HUES48 (cell line): Measurements from ENCODE around the gene PEAR1.

Experiments used
- H3K27ac ChIP-seq: one replicate; pipeline ENCODE4 v1.7.0; 2013; ENCODE audit warnings: low read depth, low read length, inconsistent platforms
- H3K27me3 ChIP-seq: 2 replicates; pipeline ENCODE4 v1.6.1; 2013; ENCODE audit warnings: mild to moderate bottlenecking, low read length; ENCODE audit not compliant: control insufficient read depth, insufficient read depth
- H3K36me3 ChIP-seq: 2 replicates; pipeline ENCODE4 v1.6.1; 2013; ENCODE audit warnings: low read length; ENCODE audit not compliant: control insufficient read depth, insufficient read depth
- H3K4me1 ChIP-seq: 2 replicates; pipeline ENCODE4 v1.6.1; 2013; ENCODE audit warnings: mild to moderate bottlenecking, low read length; ENCODE audit not compliant: control insufficient read depth, insufficient read depth
- H3K4me3 ChIP-seq: 2 replicates; pipeline ENCODE4 v1.5.1; 2013; ENCODE audit warnings: mild to moderate bottlenecking, low read depth, low read length
- H3K9ac ChIP-seq: 2 replicates; pipeline ENCODE4 v1.6.1; 2013; ENCODE audit warnings: mild to moderate bottlenecking, low read depth, low read length, moderate library complexity
- H3K9me3 ChIP-seq: 2 replicates; pipeline ENCODE4 v1.6.1; 2013; ENCODE audit warnings: low read length; ENCODE audit not compliant: control insufficient read depth, insufficient read depth

Gene PEAR1

DNA sequence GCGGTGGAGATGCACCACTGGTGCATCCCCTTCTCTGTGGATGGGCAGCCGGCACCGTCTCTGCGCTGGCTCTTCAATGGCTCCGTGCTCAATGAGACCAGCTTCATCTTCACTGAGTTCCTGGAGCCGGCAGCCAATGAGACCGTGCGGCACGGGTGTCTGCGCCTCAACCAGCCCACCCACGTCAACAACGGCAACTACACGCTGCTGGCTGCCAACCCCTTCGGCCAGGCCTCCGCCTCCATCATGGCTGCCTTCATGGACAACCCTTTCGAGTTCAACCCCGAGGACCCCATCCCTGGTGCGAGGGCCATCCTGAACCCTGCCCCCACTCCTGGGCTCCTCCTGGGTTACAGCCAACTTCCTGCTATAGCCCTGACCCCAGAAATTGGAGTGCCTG, 19.9 kb upstream of the PEAR1 start:
- H3K4me1 ChIP-seq: peaks cover 5% of the 10 kb centered on the region; the same call in 1 of the 2 replicates
- H3K9me3 ChIP-seq: no peaks in the 10 kb centered on the region
- no peak overlapping the region for H3K4me3 ChIP-seq
- peaks cover 39% of the 10 kb centered on the region for H3K27me3 ChIP-seq
- H3K36me3 ChIP-seq: no peaks in the 10 kb centered on the region
- no peak overlapping the region for H3K9ac ChIP-seq
- H3K27ac ChIP-seq: no peak overlapping the region

DNA sequence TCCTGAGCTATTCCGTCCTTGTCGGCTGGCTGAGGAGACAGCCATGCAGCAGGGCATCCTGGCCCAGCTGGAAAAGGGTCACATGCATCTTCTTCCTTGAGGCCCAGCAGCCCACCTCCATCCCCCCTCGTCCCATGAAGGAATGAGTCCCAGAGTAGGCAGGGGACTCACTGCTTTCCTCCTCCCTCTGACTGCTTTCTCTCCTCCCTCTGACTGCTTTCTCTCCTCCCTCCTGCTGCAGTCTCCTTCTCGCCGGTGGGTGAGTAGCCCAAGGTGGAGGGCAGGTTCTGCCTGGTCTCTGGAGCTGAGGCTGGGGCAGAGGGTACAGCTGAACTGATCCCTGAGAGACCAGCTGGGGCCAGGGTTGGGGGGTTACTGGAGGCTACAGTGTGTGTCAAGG, 19.4 kb upstream of the PEAR1 start:
- Histone ChIP-seq H3K36me3 (no peaks in the 10 kb centered on the region), H3K4me3 (no peak overlapping the region), H3K9me3 (no peaks in the 10 kb centered on the region), H3K27ac (no peak overlapping the region), H3K4me1 (peaks cover 5% of the 10 kb centered on the region; the same call in 1 of the 2 replicates), H3K9ac (no peak overlapping the region), H3K27me3 (peaks cover 44% of the 10 kb centered on the region)

DNA sequence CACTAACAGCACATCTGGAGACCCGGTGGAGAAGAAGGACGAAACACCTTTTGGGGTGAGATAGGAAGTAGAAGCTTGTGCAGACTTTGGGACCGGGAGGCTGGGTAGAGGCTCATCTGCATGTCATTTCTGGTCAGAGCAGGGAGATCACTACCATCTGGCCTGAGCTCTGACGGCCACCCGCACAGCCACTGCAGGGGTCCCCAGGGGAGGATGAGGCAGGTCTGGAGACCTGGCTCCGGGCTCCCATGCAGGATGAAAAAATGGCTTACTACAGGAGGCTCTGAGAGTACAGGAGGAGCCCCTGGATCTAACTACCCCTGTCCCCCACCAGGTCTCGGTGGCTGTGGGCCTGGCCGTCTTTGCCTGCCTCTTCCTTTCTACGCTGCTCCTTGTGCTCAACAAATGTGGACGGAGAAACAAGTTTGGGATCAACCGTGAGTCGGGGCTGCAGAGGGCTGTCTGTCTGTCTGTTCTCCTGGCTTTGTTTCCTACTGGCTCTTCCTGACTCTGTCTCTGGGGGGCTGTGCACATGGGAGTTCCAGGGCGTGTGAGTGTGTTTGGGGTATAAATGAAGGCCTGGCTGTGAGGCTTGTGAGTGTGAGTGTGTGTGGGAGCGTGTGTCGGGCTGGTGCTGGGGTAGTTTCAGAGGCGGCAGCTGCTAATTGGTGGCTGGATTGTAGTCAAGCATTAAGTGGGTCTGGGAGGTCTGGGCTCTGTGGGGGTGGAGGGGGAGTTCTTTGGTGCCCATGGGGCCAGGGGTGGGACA, 18.8 kb upstream of the PEAR1 start:
- H3K9me3 ChIP-seq: no peaks in the 10 kb centered on the region

DNA sequence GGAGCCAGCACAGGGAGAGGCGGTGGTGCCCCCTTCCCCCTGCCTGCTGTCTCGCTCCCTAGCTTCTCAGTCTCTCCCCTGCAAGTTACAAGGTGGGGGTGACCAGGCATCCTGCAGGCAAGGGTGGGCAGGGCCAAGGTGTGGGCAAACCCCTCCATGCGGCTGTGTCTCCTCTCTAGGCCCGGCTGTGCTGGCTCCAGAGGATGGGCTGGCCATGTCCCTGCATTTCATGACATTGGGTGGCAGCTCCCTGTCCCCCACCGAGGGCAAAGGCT, 18.2 kb upstream of the PEAR1 start:
- no peaks in the 10 kb centered on the region for H3K36me3 ChIP-seq

More for the DNA sequence above, 18.8 kb upstream of the PEAR1 start:
- Histone ChIP-seq H3K36me3 (no peaks in the 10 kb centered on the region), H3K4me3 (no peak overlapping the region), H3K4me1 (peaks cover 5% of the 10 kb centered on the region; the same call in 1 of the 2 replicates), H3K27me3 (peaks cover 44% of the 10 kb centered on the region), H3K9ac (no peak overlapping the region), H3K27ac (no peak overlapping the region)

GRCh38 chr1:156876281-156876680, 17.2 kb upstream of the PEAR1 start:
- H3K4me1 ChIP-seq: peaks cover 5% of the 10 kb centered on the region; the same call in 1 of the 2 replicates
- H3K27me3 ChIP-seq: peaks cover 43% of the 10 kb centered on the region

More for the DNA sequence above, 18.2 kb upstream of the PEAR1 start:
- Histone ChIP-seq H3K27ac (no peak overlapping the region), H3K9ac (no peak overlapping the region), H3K9me3 (no peaks in the 10 kb centered on the region), H3K4me3 (no peak overlapping the region), H3K27me3 (peaks cover 43% of the 10 kb centered on the region), H3K4me1 (peaks cover 5% of the 10 kb centered on the region; the same call in 1 of the 2 replicates)

GRCh38 chr1:156877433-156878170, 15.9 kb upstream of the PEAR1 start:
- no peak overlapping the region for H3K9ac ChIP-seq
- H3K27me3 ChIP-seq: peaks cover 43% of the 10 kb centered on the region
- no peak overlapping the region for H3K4me3 ChIP-seq
- no peaks in the 10 kb centered on the region for H3K36me3 ChIP-seq
- H3K4me1 ChIP-seq: peaks cover 5% of the 10 kb centered on the region; the same call in 1 of the 2 replicates
- H3K9me3 ChIP-seq: no peaks in the 10 kb centered on the region
- no peak overlapping the region for H3K27ac ChIP-seq

More at GRCh38 chr1:156876281-156876680, 17.2 kb upstream of the PEAR1 start:
- Histone ChIP-seq H3K27ac (no peak overlapping the region), H3K9ac (no peak overlapping the region), H3K36me3 (no peaks in the 10 kb centered on the region), H3K4me3 (no peak overlapping the region), H3K9me3 (no peaks in the 10 kb centered on the region)

GRCh38 chr1:156879876-156880275, 13.6 kb upstream of the PEAR1 start:
- Histone ChIP-seq H3K36me3 (no peaks in the 10 kb centered on the region), H3K27ac (no peak overlapping the region), H3K27me3 (peaks cover 54% of the 10 kb centered on the region), H3K4me1 (peaks cover 12% of the 10 kb centered on the region; the same call in 1 of the 2 replicates), H3K9ac (no peak overlapping the region), H3K9me3 (no peaks in the 10 kb centered on the region), H3K4me3 (no peak overlapping the region)

DNA sequence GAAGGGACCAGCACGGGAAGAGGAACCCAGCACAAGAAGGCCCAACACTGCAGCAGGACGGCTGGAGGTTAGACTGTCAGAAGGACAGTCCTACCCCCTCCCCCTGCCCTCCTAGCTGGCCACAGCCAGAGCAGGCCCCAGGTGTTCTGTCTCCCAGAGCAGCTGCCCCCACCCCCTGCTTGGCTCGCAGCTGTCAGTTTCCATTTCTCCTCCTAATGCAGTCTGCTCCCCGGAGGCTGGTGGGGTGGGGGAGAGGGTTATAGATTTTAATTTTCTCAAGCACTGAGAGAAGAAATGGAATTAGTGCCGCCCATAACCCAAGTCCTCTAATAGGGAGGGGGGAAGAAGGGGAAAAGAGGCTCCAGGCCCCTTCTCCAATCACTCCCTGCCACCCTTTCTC, 13.0 kb upstream of the PEAR1 start:
- H3K4me3 ChIP-seq: no peak overlapping the region
- no peak overlapping the region for H3K9ac ChIP-seq
- H3K4me1 ChIP-seq: peaks cover 18% of the 10 kb centered on the region; the same call in 1 of the 2 replicates
- no peaks in the 10 kb centered on the region for H3K9me3 ChIP-seq
- H3K36me3 ChIP-seq: no peaks in the 10 kb centered on the region
- peaks cover 55% of the 10 kb centered on the region for H3K27me3 ChIP-seq
- no peak overlapping the region for H3K27ac ChIP-seq

DNA sequence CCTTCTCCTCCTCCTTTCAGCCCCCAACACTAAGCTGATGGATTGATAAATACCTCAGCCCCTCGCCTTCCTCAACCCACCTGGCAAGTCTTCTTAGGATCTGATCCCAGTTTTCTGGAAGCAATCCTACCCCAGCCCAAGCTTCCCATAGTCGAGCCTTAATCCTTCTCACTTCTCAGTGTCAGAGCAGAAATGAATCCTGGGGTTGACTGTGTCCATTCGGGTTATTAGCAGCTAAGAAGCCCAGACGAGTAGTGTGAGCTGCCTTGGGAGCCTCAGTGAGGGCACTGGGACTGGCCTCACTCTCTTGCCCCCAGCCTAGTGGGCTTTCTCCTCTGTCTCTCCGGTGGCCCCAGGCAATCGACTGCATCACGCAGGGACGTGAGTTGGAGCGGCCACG, 12.4 kb upstream of the PEAR1 start:
- Histone ChIP-seq H3K9ac (no peak overlapping the region), H3K4me3 (no peak overlapping the region), H3K27me3 (peaks cover 56% of the 10 kb centered on the region)

DNA sequence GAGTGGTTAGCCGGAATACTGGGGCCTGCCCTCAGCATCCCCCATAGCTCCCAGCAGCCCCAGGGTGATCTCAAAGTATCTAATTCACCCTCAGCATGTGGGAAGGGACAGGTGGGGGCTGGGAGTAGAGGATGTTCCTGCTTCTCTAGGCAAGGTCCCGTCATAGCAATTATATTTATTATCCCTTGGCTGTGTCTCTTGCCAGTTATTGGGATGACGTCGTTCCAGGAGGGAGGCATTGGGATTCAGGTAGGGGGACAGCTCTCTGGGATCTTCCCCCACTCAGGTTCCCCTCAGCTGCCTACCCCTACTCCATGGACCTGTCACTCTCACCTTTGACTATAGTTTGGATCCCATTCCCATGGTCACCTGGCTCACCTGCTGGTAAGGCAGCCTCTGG, 11.9 kb upstream of the PEAR1 start:
- H3K9me3 ChIP-seq: no peaks in the 10 kb centered on the region
- H3K9ac ChIP-seq: no peak overlapping the region
- peaks cover 58% of the 10 kb centered on the region for H3K27me3 ChIP-seq
- no peak overlapping the region for H3K4me3 ChIP-seq
- peaks cover 24% of the 10 kb centered on the region for H3K4me1 ChIP-seq
- no peaks in the 10 kb centered on the region for H3K36me3 ChIP-seq
- no peak overlapping the region for H3K27ac ChIP-seq

More for the DNA sequence above, 12.4 kb upstream of the PEAR1 start:
- peaks cover 24% of the 10 kb centered on the region for H3K4me1 ChIP-seq
- no peak overlapping the region for H3K27ac ChIP-seq
- no peaks in the 10 kb centered on the region for H3K9me3 ChIP-seq
- no peaks in the 10 kb centered on the region for H3K36me3 ChIP-seq

DNA sequence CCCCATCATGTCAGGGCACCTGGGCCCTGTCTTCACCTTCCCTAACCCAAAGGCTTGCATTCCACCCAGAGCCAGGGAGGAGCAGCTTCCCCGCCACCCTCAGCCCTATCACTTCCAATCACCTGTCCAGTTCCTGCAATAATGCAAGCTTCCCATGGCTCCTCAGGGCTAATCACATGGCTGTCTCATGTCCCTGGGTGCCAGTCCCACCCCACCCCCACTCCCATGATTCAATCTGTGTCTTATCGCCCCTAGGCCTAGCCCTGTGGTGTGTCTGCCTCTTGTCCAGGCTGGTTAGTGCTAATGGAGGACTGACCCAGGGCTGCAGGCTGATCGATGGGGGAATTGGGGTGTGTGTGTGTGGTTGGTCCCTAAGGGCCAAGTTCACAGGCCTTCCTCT, 11.0 kb upstream of the PEAR1 start:
- H3K27me3 ChIP-seq: peaks cover 52% of the 10 kb centered on the region
- no peak overlapping the region for H3K9ac ChIP-seq
- no peaks in the 10 kb centered on the region for H3K9me3 ChIP-seq
- no peaks in the 10 kb centered on the region for H3K36me3 ChIP-seq
- no peak overlapping the region for H3K4me3 ChIP-seq
- H3K27ac ChIP-seq: no peak overlapping the region
- H3K4me1 ChIP-seq: peaks cover 24% of the 10 kb centered on the region
